GM12865 (cell line): ENCODE measurements around the gene ZNF598.
A peak's percentile ranks its signal among the peaks of the same experiment; 100 is the strongest.

ENCODE experiments used
- DNase-seq: peaks from one replicate; pipeline ENCODE4 v3.0.0; 2010; ENCODE audit warnings: low read depth
- H3K4me3 ChIP-seq: 2 replicates; pipeline ENCODE4 v1.5.1; 2011; ENCODE audit warnings: mild to moderate bottlenecking, low read depth, low read length, control low read depth
- CTCF ChIP-seq: IDR thresholded peaks from 2 replicates; pipeline ENCODE4 v1.5.1; 2011; ENCODE audit warnings: low read length, control low read depth, low read depth, inconsistent platforms; ENCODE audit not compliant: insufficient read depth; ENCODE audit errors: missing control alignments

ZNF598 gene

GRCh38 chr16:1992704-1993317 is 16.8 kb downstream of the ZNF598 start:
- DNase-seq = no peak
- no peak for TF ChIP-seq CTCF
- H3K4me3 ChIP-seq = no peak overlapping the region

DNA sequence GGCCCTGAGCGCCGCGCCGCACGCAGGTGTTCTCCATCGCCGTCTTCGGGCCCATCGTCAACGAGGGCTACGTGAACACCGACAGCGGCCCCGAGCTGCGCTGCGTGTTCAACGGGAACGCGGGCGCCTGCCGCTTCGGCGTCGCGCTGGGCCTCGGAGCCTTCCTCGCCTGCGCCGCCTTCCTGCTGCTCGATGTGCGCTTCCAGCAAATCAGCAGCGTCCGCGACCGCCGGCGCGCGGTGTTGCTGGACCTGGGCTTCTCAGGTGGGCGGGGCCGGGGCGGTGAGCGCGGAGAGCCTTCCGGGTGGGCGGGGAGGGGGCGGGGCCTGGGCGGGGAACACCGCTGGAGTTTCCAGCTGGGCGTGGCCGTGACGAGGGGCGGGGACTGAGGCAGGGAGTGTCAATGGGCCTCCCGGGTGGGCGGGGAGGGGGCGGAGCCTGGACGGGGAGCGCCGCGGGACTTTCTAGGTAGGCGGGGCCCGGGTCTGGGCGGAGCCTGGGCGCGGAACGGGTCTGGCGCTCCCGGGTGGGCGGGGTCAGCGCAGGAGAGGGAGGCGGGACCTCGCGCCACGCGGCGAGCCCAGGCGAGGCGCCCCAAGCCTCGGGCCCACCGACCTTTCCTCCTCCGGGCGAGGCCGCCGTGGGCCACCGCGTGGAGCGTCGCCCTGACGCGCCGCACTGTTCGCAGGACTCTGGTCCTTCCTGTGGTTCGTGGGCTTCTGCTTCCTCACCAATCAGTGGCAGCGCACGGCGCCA is 17.5 kb downstream of the ZNF598 start:
- DNase-seq = peak; percentile 97
- H3K4me3 ChIP-seq = peak overlapping the region; percentile 76
- no peak for TF ChIP-seq CTCF

DNA sequence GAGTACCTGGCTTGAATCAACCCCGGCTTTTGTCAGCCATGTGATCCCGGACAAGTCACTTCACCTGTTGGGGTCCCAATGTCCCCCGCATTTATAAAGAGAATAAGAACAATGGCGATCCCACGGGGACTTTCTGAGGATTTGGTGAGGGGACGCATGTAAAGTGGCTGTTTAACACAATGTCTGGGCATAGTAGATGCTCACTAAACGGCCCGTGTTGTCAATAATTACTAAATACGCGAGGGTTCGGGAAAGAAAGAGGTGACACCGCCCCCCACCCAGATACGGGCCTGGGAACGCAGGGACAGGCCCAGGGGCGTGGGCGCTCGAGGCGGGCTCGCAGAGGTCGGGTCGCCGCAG is 18.1 kb downstream of the ZNF598 start:
- DNase-seq = no peak
- TF ChIP-seq CTCF = no peak
- H3K4me3 ChIP-seq = peak overlapping the region; percentile 76

- H3K4me3 ChIP-seq = peak overlapping the region; percentile 76
- TF ChIP-seq CTCF = no peak
- peak; percentile 91 for DNase-seq
These were observed 18.5 kb downstream of the ZNF598 start for GRCh38 chr16:1991135-1991551.

DNA sequence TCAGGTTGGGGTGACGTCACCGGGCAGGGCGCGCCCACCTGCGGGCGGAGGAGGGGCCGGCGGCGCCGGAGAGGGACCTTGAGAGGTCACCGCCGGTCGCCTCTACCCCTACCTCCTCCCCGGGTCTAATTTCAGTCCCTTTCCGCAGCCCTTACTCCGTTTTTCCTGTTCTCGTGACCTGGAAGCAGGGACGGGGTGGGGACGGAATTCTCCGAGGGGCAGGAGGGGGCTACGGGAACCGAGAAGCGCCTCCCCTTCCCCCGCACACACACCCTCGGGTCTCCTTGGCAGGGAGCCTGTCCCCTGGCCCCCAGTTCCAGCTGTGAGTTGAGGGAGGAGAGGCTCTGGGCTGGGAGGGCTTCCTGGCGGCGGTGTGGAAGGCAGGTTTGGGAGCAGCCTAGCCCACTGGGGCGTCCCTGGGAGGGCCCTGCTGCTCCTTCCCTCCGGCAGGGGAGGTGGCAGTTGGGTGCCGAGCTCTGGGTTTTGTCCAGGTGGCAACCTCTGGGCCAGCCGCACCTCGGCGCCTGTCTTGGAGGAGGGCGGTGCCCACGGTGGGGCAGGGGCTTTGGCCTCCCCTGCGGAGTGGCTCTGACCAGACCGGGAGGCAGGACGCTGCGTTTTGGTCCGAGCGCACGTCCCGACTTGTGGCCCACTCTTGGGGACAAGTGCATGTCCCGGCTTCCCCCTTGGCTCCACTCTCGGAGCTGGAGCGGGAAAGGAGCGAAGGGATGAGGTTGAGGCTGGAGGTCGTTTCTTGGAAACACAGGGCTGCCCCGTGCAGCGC is 19.1 kb downstream of the ZNF598 start:
- DNase-seq = peak; percentile 54
- H3K4me3 ChIP-seq = peak overlapping the region; percentile 76
- no peak for TF ChIP-seq CTCF

DNA sequence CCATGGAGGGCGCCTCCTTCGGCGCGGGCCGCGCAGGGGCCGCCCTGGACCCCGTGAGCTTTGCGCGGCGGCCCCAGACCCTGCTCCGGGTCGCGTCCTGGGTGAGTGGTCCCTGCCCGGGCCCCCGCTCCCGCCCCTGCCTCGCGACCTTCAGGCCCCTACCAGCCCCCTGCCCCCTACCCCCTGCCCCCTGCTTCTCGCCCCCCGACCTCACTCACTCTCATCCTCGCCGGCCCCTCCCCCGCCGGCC is 19.6 kb downstream of the ZNF598 start:
- TF ChIP-seq CTCF = no peak
- peak overlapping the region; percentile 76; the same call in 1 of the 2 replicates for H3K4me3 ChIP-seq
- DNase-seq = no peak
